ENCODE measurements around the gene PAX4.
A peak's percentile ranks its signal among the peaks of the same experiment; 100 is the strongest.
"Not testable (repeated sequence)": the region's sequence is repeated elsewhere in the genome, so short reads cannot be mapped to it uniquely, and the experiment has no call there.

PAX4 gene

DNA sequence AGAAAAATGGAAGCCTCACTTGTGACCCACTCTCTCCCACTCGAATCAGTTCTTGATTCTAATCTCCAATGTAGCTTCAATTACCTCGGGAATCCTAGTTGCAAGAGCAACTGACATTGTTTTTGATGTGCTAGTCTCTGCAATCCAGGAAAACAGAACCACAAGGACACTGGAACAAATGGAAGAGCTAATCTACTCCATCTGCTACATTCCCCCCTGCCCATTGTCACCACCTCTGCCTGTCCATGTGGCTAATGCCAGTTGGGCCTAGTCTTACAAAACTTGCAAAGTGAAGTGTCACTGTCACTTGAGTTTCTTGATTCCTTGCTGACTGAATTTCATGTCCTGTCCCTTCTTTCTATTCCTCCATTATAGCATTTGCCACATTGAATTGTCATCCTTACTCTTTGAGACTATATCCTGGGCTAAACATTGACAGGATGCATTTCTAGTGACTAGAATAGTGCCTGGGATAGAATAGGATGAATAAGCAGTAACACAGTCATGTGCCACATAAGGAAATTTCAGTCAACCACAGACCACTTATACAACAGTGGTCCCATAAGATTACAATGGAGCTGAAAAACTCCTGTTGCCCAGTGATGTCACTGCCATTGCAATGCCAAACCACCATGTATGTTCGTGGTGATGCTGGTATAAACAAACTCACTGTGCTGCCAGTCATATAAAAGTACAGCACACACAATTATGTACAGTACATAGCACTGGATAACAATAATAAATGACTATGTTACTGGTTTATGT is 46.0 kb downstream of the PAX4 start:
- TF ChIP-seq, protein P1, sequence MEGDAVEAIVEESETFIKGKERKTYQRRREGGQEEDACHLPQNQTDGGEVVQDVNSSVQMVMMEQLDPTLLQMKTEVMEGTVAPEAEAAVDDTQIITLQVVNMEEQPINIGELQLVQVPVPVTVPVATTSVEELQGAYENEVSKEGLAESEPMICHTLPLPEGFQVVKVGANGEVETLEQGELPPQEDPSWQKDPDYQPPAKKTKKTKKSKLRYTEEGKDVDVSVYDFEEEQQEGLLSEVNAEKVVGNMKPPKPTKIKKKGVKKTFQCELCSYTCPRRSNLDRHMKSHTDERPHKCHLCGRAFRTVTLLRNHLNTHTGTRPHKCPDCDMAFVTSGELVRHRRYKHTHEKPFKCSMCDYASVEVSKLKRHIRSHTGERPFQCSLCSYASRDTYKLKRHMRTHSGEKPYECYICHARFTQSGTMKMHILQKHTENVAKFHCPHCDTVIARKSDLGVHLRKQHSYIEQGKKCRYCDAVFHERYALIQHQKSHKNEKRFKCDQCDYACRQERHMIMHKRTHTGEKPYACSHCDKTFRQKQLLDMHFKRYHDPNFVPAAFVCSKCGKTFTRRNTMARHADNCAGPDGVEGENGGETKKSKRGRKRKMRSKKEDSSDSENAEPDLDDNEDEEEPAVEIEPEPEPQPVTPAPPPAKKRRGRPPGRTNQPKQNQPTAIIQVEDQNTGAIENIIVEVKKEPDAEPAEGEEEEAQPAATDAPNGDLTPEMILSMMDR (IDR thresholded peaks at IDR 0.05; ENCODE audit: low read depth, low read length, missing control alignments), result no peak
- in situ Hi-C loops (cut with HindIII; ENCODE audit: low sequenced_read_pairs), result no loop called here
- peak; percentile 45 for DNase-seq (ENCODE audit: low read depth)
- H3K4me3 ChIP-seq (ENCODE audit: low read depth, low read length), result no peak overlapping the region

DNA sequence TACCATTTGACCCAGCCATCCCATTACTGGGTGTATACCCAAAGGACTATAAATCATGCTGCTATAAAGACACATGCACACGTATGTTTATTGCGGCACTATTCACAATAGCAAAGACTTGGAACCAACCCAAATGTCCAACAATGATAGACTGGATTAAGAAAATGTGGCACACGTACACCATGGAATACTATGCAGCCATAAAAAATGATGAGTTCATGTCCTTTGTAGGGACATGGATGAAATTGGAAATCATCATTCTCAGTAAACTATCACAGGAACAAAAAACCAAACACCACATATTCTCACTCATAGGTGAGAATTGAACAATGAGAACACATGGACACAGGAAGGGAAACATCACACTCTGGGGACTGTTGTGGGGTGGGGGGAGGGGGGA is 49.9 kb downstream of the PAX4 start:
- H3K4me3 ChIP-seq (ENCODE audit: low read depth, low read length); in situ Hi-C loops (cut with HindIII; ENCODE audit: low sequenced_read_pairs); DNase-seq (ENCODE audit: low read depth): not testable (repeated sequence)

DNA sequence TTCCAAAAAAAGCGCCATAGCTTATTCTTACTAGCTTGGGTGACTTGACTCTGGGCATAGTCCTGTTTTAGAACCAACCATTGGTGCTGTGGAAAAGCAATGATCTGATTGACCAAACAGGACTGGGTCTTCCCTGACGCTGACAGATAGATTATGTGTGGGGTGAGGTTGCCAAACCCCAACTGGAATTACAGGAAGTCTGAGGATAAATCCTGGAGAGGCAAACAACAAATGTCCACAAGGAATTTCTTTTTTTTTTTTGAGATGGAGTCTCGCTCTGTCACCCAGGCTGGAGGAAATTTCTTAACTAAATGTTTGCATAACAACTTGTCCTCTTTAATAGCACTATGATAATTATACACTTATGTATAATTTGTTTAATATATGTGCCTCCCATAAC is 51.7 kb downstream of the PAX4 start:
- TF ChIP-seq, protein P1 (IDR thresholded peaks at IDR 0.05; ENCODE audit: low read depth, low read length, missing control alignments), result no peak
- H3K4me3 ChIP-seq (ENCODE audit: low read depth, low read length), result no peak overlapping the region
- in situ Hi-C loops (cut with HindIII; ENCODE audit: low sequenced_read_pairs), result no loop called here
- no peak for DNase-seq (ENCODE audit: low read depth)

Data from astrocyte of the cerebellum (primary cell).